K562 (cell line): Measurements from ENCODE around the gene MRPL54. TPM values are rescaled to one million over a fixed set of nuclear protein-coding genes. Genes with fewer than 3 reads are reported as not detected.

Source experiments
- ATAC-seq: fragments of 200-7000 bp; cut with Tn5 transposase; 3 replicates; pipeline ENCODE4 v1.9.1; 2020; ENCODE audit warnings: moderate library complexity
- BruUV-seq: library from RNA; stranded (reverse); fragments of 400-500 nt; replicated peaks from 2 replicates; lab custom pipeline; 2021; lab: Mats Ljungman, UMichigan
- CTCF ChIA-PET: fragments of 300-600 bp; formaldehyde crosslinking; extraction: SDS; loops from one replicate; lab custom pipeline; 2021; ENCODE audit warnings: low intra/inter-chr PET ratio; lab: Yijun Ruan, JAX
- POLR2A ChIA-PET: fragments of 300-600, 350-650 bp; sonication (Branson Sonifier 250); formaldehyde crosslinking; extraction: SDS; loops from one replicate; lab custom pipeline; 2021; ENCODE audit warnings: antibody characterized with exemption, inconsistent platforms; lab: Yijun Ruan, JAX
- DNase-seq, 4 experiments: peaks; one replicate each; pipeline versions ENCODE4 v3.0.0 to v3.0.0-alpha.2; 2011 to 2018; ENCODE audit warnings: low spot score in 3 of 4, mixed read lengths in 3 of 4; ENCODE audit errors: extremely low read depth in 1 of 4
- FAIRE-seq: peaks from 2 replicates; lab custom pipeline; 2011; peaks lifted over from hg19 to GRCh38; lab: Jason Lieb, UNC
- H2AFZ ChIP-seq: 2 replicates; pipeline ENCODE4 v1.6.0; 2011; ENCODE audit warnings: low read depth, low read length, control low read depth, inconsistent platforms
- H3K27ac ChIP-seq: fragments of 200-600 bp; 3 replicates; pipeline ENCODE4 v1.8.0; 2011; ENCODE audit warnings: low read depth, mild to moderate bottlenecking, control low read depth, inconsistent platforms, low read length, moderate library complexity, mixed read lengths; ENCODE audit errors: extremely low read depth
- H3K27me3 ChIP-seq, 2 experiments: fragments of 300-600 bp in 1 of 2; 2 replicates in 1 of 2; 3 replicates in 1 of 2; pipeline versions ENCODE4 v1.6.0 to v1.8.0; 2011; ENCODE audit warnings: inconsistent platforms in 2 of 2, low read length in 2 of 2, mild to moderate bottlenecking in 1 of 2, mixed read lengths in 1 of 2, moderate library complexity in 1 of 2; ENCODE audit not compliant: control insufficient read depth in 2 of 2, insufficient read depth in 2 of 2
- H3K36me3 ChIP-seq: fragments of 300-600 bp; 3 replicates; pipeline ENCODE4 v1.8.0; 2011; ENCODE audit warnings: mild to moderate bottlenecking, low read length, inconsistent platforms; ENCODE audit not compliant: control insufficient read depth, insufficient read depth
- H3K4me1 ChIP-seq, 2 experiments: fragments of 200-600 bp in 1 of 2; replicated peaks in 1 of 2; 2 replicates in 1 of 2; 3 replicates in 1 of 2; pipeline versions ENCODE4 v1.5.1 to v1.8.0; 2011; ENCODE audit warnings: inconsistent platforms in 2 of 2, low read length in 2 of 2, mild to moderate bottlenecking in 1 of 2, mixed read lengths in 1 of 2, moderate library complexity in 1 of 2; ENCODE audit not compliant: control insufficient read depth in 2 of 2, insufficient read depth in 2 of 2
- H3K4me2 ChIP-seq: 2 replicates; pipeline ENCODE4 v1.6.1; 2011; ENCODE audit warnings: low read length, control low read depth, inconsistent platforms, mixed read lengths; ENCODE audit not compliant: insufficient read depth
- H3K4me3 ChIP-seq: fragments of 200-600 bp; sonication (generic), shearing (Covaris generic); 2 replicates; pipeline ENCODE4 v1.5.1; 2016; ENCODE audit warnings: control low read depth, inconsistent platforms
- H3K79me2 ChIP-seq: fragments of 200-600 bp; 3 replicates; pipeline ENCODE4 v1.8.0; 2011; ENCODE audit warnings: low read length, inconsistent platforms; ENCODE audit not compliant: control insufficient read depth, insufficient read depth
- H3K9ac ChIP-seq, 2 experiments: 2 replicates each; pipeline versions ENCODE4 v1.6.0 to v1.6.1; 2011; ENCODE audit warnings: low read depth in 2 of 2, low read length in 2 of 2, control low read depth in 1 of 2, inconsistent platforms in 1 of 2, mild to moderate bottlenecking in 1 of 2, mixed read lengths in 1 of 2; ENCODE audit not compliant: insufficient read depth in 1 of 2
- H3K9me1 ChIP-seq: one replicate; pipeline ENCODE4 v1.6.0; 2011; ENCODE audit warnings: inconsistent platforms, mild to moderate bottlenecking, low read length, moderate library complexity; ENCODE audit not compliant: control insufficient read depth, insufficient read depth
- H3K9me3 ChIP-seq: replicated peaks from 2 replicates; pipeline ENCODE4 v1.5.1; 2011; ENCODE audit warnings: low read depth, low read length, inconsistent platforms; ENCODE audit not compliant: control insufficient read depth, insufficient read depth
- H4K20me1 ChIP-seq: replicated peaks from 2 replicates; pipeline ENCODE4 v1.6.1; 2011; ENCODE audit warnings: low read length, inconsistent platforms, mixed read lengths; ENCODE audit not compliant: control insufficient read depth, insufficient read depth
- SAFB2 ChIP-seq: fragments of 200-400 bp; formaldehyde crosslinking; IDR thresholded peaks from 2 replicates; pipeline ENCODE4 v1.6.1; 2018; ENCODE audit warnings: borderline replicate concordance, low read length, low read depth, moderate library complexity; ENCODE audit not compliant: severe bottlenecking
- ZC3H11A ChIP-seq: IDR thresholded peaks from 2 replicates; pipeline ENCODE4 v1.6.1; 2012; ENCODE audit warnings: low read depth, low read length, improper control_type of control experiment
- ZNF143 ChIP-seq: sonication (generic); formaldehyde crosslinking; IDR thresholded peaks from 2 replicates; pipeline ENCODE4 v1.9.0; 2022; ENCODE audit warnings: mild to moderate bottlenecking, missing genetic modification reagents
- ZNF212 ChIP-seq: fragments of 450-650 bp; formaldehyde crosslinking; IDR thresholded peaks from 2 replicates; pipeline ENCODE4 v1.4.0; 2020; ENCODE audit warnings: mild to moderate bottlenecking
- ZNF263 ChIP-seq: sonication (generic); formaldehyde crosslinking; IDR thresholded peaks from 2 replicates; pipeline ENCODE4 v1.8.0; 2022; ENCODE audit warnings: mild to moderate bottlenecking, missing genetic modification reagents, borderline replicate concordance
- ZNF445 ChIP-seq: fragments of 250-450 bp; sonication (Bioruptor Pico); IDR thresholded peaks from 2 replicates; pipeline ENCODE4 v1.4.0; 2020; ENCODE audit warnings: low read depth, mild to moderate bottlenecking, moderate library complexity
- WGBS: fragments of 100-300 bp; shearing (Covaris generic); methylation state at CpG from one replicate; pipeline ENCODE4 v1.1.6; 2016; ENCODE audit warnings: low coverage, mixed read lengths; ENCODE audit not compliant: insufficient coverage; ENCODE audit errors: missing lambda C conversion rate; 5-methylcytosine and 5-hydroxymethylcytosine counted together
- in situ Hi-C: fragments of 300-500 bp; cut with MboI; formaldehyde crosslinking; loops from 4 replicates; pipeline ENCODE4 v1.15.0; 2018; ENCODE audit warnings: inconsistent platforms, mixed read lengths
- intact Hi-C: fragments of 100-400 bp; cut with micrococcal nuclease; formaldehyde crosslinking; loops from 2 replicates; pipeline ENCODE4 v1.14.2; 2022
- polyA plus RNA-seq, 8 experiments: library from polyadenylated mRNA; depleted of rRNA in 4 of 8; stranded (reverse) in 5 of 8; unstranded in 3 of 8; fragments of >200 nt; fragmentation: Nextera tagmentation in 2 of 8; fragmentation: Illumina TruSeq in 1 of 8; extraction: Ambion mirVana in 2 of 8; extraction: Trizol in 1 of 8; gene quantifications; 2 replicates each; pipeline versions ENCODE4 v1.2.1 to v1.2.3, GENCODE V29; 2011 to 2014; ENCODE audit warnings: inconsistent platforms in 1 of 8, missing spikeins in 1 of 8
- total RNA-seq, 7 experiments: library from RNA; depleted of rRNA in 6 of 7; stranded (reverse); fragments of >200 nt in 6 of 7; fragmentation: Illumina TruSeq in 2 of 7; extraction: Trizol in 2 of 7; gene quantifications; 2 replicates each; pipeline versions ENCODE4 v1.2.1 to v1.2.3, GENCODE V29; 2011 to 2021; ENCODE audit warnings: low replicate concordance in 1 of 7
- TF ChIP-seq, protein P1 (sequence below): sonication (generic); formaldehyde crosslinking; IDR thresholded peaks from 2 replicates; pipeline ENCODE4 v1.5.0; 2020; ENCODE audit warnings: missing genetic modification reagents

Gene MRPL54
- total and polyA plus RNA-seq, 9 of the 15 experiments (the other 6 are each of a cell fraction or from before 2014, with no cell fraction given) = 3.5 to 120 (median 56.9) TPM

DNA sequence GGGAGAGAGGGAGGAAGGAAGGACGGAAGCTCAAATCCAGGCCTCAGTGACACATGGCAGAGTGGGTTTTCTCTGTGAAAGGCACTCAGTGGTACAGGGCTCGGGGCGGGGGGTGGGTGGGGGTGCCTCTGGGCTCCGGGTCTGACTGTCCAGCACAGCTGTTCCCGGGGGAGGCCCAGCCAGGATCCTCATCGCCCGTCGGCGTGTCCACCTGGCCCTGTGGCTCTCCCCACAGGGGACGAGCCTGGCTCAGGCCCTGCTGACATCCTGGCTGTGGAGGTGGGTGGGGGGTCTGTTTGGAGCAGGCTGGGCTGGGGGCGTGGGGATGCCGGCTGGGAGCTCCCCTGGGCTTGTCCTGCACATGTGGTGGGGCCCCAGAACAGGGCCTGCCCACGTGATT lies 41.9 kb downstream of the MRPL54 start:
- Histone ChIP-seq H3K27ac (no peak overlapping the region), H3K9me3 (peaks cover 7% of the 10 kb centered on the region), H3K9ac (no peak overlapping the region), H3K9me1 (no peaks in the 10 kb centered on the region), H2AFZ (no peak overlapping the region), H4K20me1 (no peaks in the 10 kb centered on the region), H3K4me3 (no peak overlapping the region), H3K36me3 (no peaks in the 10 kb centered on the region), H3K27me3 (peaks cover 17 to 26% of the 10 kb centered on the region in 2 experiments; a peak in 4 of 5 replicates), H3K79me2 (no peaks in the 10 kb centered on the region), H3K4me1 (peaks cover 0 to 46% of the 10 kb centered on the region in 2 experiments; a peak in 3 of 5 replicates), H3K4me2 (no peak overlapping the region)
- BruUV-seq = no TSS peak
- TF ChIP-seq ZNF445 (no peak), SAFB2 (no peak), ZNF263 (no peak), ZNF212 (CRISPR knock-in tag) (no peak), ZC3H11A (no peak), ZNF143 (CRISPR knock-in tag) (no peak)
- TF ChIP-seq, protein P1, sequence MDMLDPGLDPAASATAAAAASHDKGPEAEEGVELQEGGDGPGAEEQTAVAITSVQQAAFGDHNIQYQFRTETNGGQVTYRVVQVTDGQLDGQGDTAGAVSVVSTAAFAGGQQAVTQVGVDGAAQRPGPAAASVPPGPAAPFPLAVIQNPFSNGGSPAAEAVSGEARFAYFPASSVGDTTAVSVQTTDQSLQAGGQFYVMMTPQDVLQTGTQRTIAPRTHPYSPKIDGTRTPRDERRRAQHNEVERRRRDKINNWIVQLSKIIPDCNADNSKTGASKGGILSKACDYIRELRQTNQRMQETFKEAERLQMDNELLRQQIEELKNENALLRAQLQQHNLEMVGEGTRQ (CRISPR knock-in tag) = 0 out of 2 replicates have a peak, but pooled peaks have one; percentile 7
- no peak for DNase-seq
- no peak for FAIRE-seq
- 10% methylated on average over 4 of the region's 13 CpGs for WGBS
- ChIA-PET POLR2A (interaction anchor here (1.0 kb wide), 1 partner anchor 42 kb away, joined by 6 read pairs; the partner anchor contains the start of gene MRPL54), CTCF (no interaction called here)
- intact Hi-C loops (no loop called here), in situ Hi-C loops (no loop called here)
- no peak for ATAC-seq
